Smooth muscle cell (in vitro differentiated cells): ENCODE results near the gene GALR2. TPM values are rescaled to one million over a fixed set of nuclear protein-coding genes. Genes with fewer than 3 reads are reported as not detected.

Experiments used
- DNase-seq: peaks from one replicate; lab custom pipeline; 2025; ENCODE audit not compliant: unreplicated experiment; lab: John Stamatoyannopoulos, UW
- H2AFZ ChIP-seq: fragments of 200-600 bp; sonication (generic); 2 replicates; pipeline ENCODE4 v1.6.0; 2016; ENCODE audit warnings: antibody characterized with exemption, low read depth, mild to moderate bottlenecking
- H3F3A ChIP-seq: fragments of 200-600 bp; sonication (generic); 2 replicates; pipeline ENCODE4 v1.6.0; 2017; ENCODE audit warnings: antibody characterized with exemption, low read depth
- H3K27ac ChIP-seq: fragments of 200-600 bp; sonication (generic); 2 replicates; pipeline ENCODE4 v1.5.1; 2016; ENCODE audit warnings: low read depth, mild to moderate bottlenecking
- H3K27me3 ChIP-seq: fragments of 200-600 bp; sonication (generic); 2 replicates; pipeline ENCODE4 v1.6.1; 2016; ENCODE audit warnings: low read depth, mild to moderate bottlenecking
- H3K36me3 ChIP-seq: fragments of 200-600 bp; sonication (generic); 2 replicates; pipeline ENCODE4 v1.5.1; 2016; ENCODE audit warnings: low read depth
- H3K4me1 ChIP-seq: fragments of 200-600 bp; sonication (generic); 2 replicates; pipeline ENCODE4 v1.5.1; 2016; ENCODE audit warnings: low read depth
- H3K4me2 ChIP-seq: fragments of 200-600 bp; sonication (generic); 2 replicates; pipeline ENCODE4 v1.6.0; 2016; ENCODE audit warnings: mild to moderate bottlenecking
- H3K4me3 ChIP-seq: fragments of 200-600 bp; sonication (generic); 2 replicates; pipeline ENCODE4 v1.5.1; 2016; ENCODE audit warnings: mild to moderate bottlenecking
- H3K79me2 ChIP-seq: fragments of 200-600 bp; sonication (generic); 2 replicates; pipeline ENCODE4 v1.6.0; 2016; ENCODE audit warnings: low read depth, mild to moderate bottlenecking
- H3K9ac ChIP-seq: fragments of 200-600 bp; sonication (generic); 2 replicates; pipeline ENCODE4 v1.6.0; 2016; ENCODE audit warnings: low read depth
- H3K9me3 ChIP-seq: fragments of 200-600 bp; sonication (generic); replicated peaks from 2 replicates; pipeline ENCODE4 v1.5.1; 2016; ENCODE audit warnings: low read depth
- H4K20me1 ChIP-seq: fragments of 200-600 bp; sonication (generic); 2 replicates; pipeline ENCODE4 v1.6.0; 2016; ENCODE audit warnings: low read depth
- WGBS: methylation state at CpG from one replicate; pipeline ENCODE4 v1.1.7; 2016; ENCODE audit warnings: low lambda C conversion rate; 5-methylcytosine and 5-hydroxymethylcytosine counted together
- polyA plus RNA-seq: library from polyadenylated mRNA; unstranded; fragments of >200 nt; fragmentation: Nextera tagmentation; extraction: Ambion mirVana; gene quantifications from 2 replicates; pipeline ENCODE4 v1.2.1, GENCODE V29; 2016
- total RNA-seq: library from RNA; depleted of rRNA; stranded (reverse); fragments of >200 nt; gene quantifications from 2 replicates; pipeline ENCODE4 v1.2.3, GENCODE V29; 2014
- TF ChIP-seq, protein P1 (sequence below): fragments of 200-600 bp; sonication (generic); IDR thresholded peaks from 2 replicates; pipeline ENCODE4 v1.5.1; 2017; ENCODE audit warnings: borderline replicate concordance, mild to moderate bottlenecking, antibody characterized with exemption; ENCODE audit not compliant: insufficient read depth, poor library complexity, severe bottlenecking

GALR2 gene
- total and polyA plus RNA-seq, 2 experiments from 2014 or later: not detected

GRCh38 chr17:76095943-76096342, 21.4 kb downstream of the GALR2 start:
- Histone ChIP-seq H3K4me3 (no peak overlapping the region), H3K27me3 (no peaks in the 10 kb centered on the region), H3K4me2 (no peak overlapping the region), H2AFZ (no peak overlapping the region), H3K27ac (no peak overlapping the region), H3K9ac (no peak overlapping the region), H3K79me2 (no peaks in the 10 kb centered on the region), H3K36me3 (no peaks in the 10 kb centered on the region), H3K4me1 (no peaks in the 10 kb centered on the region), H4K20me1 (peaks cover 63% of the 10 kb centered on the region), H3K9me3 (no peaks in the 10 kb centered on the region), H3F3A (peaks cover 5% of the 10 kb centered on the region)
- WGBS: 92% methylated on average over 13 of the region's 13 CpGs
- DNase-seq: no peak
- TF ChIP-seq, protein P1, sequence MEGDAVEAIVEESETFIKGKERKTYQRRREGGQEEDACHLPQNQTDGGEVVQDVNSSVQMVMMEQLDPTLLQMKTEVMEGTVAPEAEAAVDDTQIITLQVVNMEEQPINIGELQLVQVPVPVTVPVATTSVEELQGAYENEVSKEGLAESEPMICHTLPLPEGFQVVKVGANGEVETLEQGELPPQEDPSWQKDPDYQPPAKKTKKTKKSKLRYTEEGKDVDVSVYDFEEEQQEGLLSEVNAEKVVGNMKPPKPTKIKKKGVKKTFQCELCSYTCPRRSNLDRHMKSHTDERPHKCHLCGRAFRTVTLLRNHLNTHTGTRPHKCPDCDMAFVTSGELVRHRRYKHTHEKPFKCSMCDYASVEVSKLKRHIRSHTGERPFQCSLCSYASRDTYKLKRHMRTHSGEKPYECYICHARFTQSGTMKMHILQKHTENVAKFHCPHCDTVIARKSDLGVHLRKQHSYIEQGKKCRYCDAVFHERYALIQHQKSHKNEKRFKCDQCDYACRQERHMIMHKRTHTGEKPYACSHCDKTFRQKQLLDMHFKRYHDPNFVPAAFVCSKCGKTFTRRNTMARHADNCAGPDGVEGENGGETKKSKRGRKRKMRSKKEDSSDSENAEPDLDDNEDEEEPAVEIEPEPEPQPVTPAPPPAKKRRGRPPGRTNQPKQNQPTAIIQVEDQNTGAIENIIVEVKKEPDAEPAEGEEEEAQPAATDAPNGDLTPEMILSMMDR: no peak

DNA sequence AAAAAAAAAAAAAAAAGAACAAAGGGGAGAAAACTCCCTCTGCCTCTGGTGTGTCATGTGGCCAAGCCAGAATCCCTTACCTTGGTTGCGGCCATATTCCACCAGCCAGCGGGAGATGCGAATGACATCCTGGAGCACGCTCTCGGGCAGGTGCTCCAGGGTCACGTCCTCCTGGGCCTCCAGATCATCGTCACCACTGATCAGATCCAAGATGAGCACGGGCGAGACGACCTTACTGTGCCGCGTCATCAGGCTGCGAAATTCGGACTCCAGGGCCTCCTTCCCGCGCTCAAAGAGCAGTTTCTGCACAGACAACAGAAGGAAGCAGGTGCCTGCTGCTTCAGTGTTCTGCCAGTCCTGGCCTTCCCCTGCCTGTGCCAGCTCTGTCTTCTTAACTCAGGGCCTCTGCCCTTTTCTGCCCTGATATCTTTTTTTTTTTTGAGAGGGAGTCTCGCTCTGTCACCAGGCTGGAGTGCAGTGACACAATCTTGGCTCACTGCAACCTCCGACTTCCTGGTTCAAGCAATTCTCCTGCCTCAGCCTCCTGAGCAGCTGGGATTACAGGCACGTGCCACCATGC, 23.2 kb downstream of the GALR2 start:
- Histone ChIP-seq H3K4me1 (peaks cover 8% of the 10 kb centered on the region), H3K4me2 (no peak overlapping the region), H3K4me3 (no peak overlapping the region), H4K20me1 (peaks cover 44% of the 10 kb centered on the region), H3K79me2 (peaks cover 8% of the 10 kb centered on the region), H3K36me3 (no peaks in the 10 kb centered on the region), H3K9ac (no peak overlapping the region), H2AFZ (no peak overlapping the region), H3K9me3 (no peaks in the 10 kb centered on the region), H3F3A (peaks cover 5% of the 10 kb centered on the region), H3K27ac (no peak overlapping the region), H3K27me3 (no peaks in the 10 kb centered on the region)
- DNase-seq: no peak
- 96% methylated on average over 19 of the region's 19 CpGs for WGBS
- TF ChIP-seq, protein P1: no peak

GRCh38 chr17:76102944-76103273, 28.3 kb downstream of the GALR2 start:
- Histone ChIP-seq H3K27ac (no peak overlapping the region), H3K4me2 (peak overlapping the region; percentile 94), H4K20me1 (no peaks in the 10 kb centered on the region), H3K9ac (peak overlapping the region; percentile 81), H3K79me2 (peaks cover 12% of the 10 kb centered on the region), H3K4me3 (peak overlapping the region; percentile 76), H3K36me3 (no peaks in the 10 kb centered on the region), H3K9me3 (no peaks in the 10 kb centered on the region), H3F3A (no peaks in the 10 kb centered on the region), H3K27me3 (no peaks in the 10 kb centered on the region), H2AFZ (peak overlapping the region; percentile 88), H3K4me1 (peaks cover 21% of the 10 kb centered on the region)
- WGBS: 6% methylated on average over 4 of the region's 4 CpGs
- TF ChIP-seq, protein P1: no peak
- no peak for DNase-seq

DNA sequence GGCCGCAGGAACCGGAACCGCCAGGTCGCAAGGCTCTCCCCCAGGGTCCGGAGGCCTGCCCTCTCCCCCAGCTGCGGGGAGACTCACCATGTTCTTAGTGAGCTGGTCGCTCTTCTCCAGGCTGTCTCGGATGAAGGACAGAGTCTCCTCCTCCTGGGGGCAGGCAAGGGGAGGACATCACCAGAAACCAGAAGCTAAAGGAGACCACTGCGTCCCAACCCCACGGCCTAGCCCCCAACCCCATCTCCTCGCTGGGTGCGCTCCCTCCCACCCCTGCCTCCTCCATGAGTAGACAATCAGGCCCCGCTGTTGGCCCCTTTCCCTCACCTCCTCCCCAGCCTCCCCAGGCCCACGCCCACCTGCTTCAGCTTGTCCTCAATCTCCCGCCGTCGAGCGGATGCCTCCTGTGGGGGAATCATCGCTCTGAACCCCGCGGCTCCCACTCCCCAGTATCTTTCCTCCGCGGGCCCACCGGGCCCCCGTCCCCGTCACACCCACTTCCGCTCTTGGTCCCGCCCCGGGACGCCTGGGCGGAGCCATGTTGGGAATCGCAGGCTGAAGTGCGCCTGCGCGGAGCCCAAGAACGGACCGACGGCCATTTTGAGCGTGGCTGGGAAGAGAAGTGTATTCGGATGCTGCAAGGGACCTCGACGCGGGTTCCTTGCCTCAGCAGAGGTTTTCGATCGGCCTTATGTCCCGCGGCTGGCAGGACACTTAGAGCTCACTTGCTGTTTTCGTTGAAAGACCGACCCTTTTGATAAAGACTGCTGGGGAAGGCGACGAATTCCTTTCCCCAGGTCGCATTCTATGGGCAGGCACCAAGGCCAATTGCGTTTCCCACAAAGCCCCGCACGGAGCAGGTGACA, 28.9 kb downstream of the GALR2 start, which contains the start of gene EXOC7:
EXOC7 (minus strand) TSS at position 514 of the 866 bp plus-strand sequence; CDS start at position 419, 95 bp downstream.
- Histone ChIP-seq H3F3A (no peaks in the 10 kb centered on the region), H3K27ac (peak within 1 kb of the TSS; percentile 55), H2AFZ (peak within 1 kb of the TSS; percentile 88), H3K36me3 (no peaks in the 10 kb centered on the region), H3K9ac (peak within 1 kb of the TSS; percentile 81), H3K27me3 (no peaks in the 10 kb centered on the region), H3K9me3 (no peaks in the 10 kb centered on the region), H3K4me1 (peaks cover 21% of the 10 kb centered on the region), H3K79me2 (peaks cover 12% of the 10 kb centered on the region), H3K4me3 (peak within 1 kb of the TSS; percentile 76), H4K20me1 (no peaks in the 10 kb centered on the region), H3K4me2 (peak within 1 kb of the TSS; percentile 94)
- TF ChIP-seq, protein P1: no peak
- WGBS: 7% methylated on average over 46 of the region's 55 CpGs
- peak; percentile 74 for DNase-seq
